HEK293 (cell line): Measurements from ENCODE around the gene SNTG2.

Experiments
- CTCF ChIA-PET: fragments of 350-600 bp; formaldehyde crosslinking; extraction: SDS; loops from one replicate; lab custom pipeline; 2021; ENCODE audit warnings: antibody characterized with exemption; lab: Yijun Ruan, JAX
- POLR2A ChIA-PET: fragments of 300-600 bp; formaldehyde crosslinking; extraction: SDS; loops from one replicate; lab custom pipeline; 2020; ENCODE audit warnings: antibody characterized with exemption, inconsistent platforms; lab: Yijun Ruan, JAX
- H3K27ac ChIP-seq: fragments of 200-500 bp; sonication (Bioruptor generic); 2 replicates; pipeline ENCODE4 v1.5.1; 2014; ENCODE audit warnings: low read depth, low read length, control low read depth, inconsistent platforms; ENCODE audit errors: extremely low read depth
- H3K36me3 ChIP-seq, 2 experiments: fragments of 200-500 bp in 1 of 2; sonication (Bioruptor generic) in 1 of 2; 1 replicate in 1 of 2; 2 replicates in 1 of 2; pipeline ENCODE4 v1.5.1; 2014 to 2017; ENCODE audit warnings: inconsistent platforms in 2 of 2, low read length in 2 of 2; ENCODE audit not compliant: control insufficient read depth in 2 of 2, insufficient read depth in 1 of 2
- H3K4me1 ChIP-seq: fragments of 200-500 bp; sonication (Bioruptor generic); 2 replicates; pipeline ENCODE4 v1.5.1; 2014; ENCODE audit warnings: mild to moderate bottlenecking, low read length, inconsistent platforms; ENCODE audit not compliant: control insufficient read depth, insufficient read depth
- H3K4me3 ChIP-seq: 2 replicates; pipeline ENCODE4 v1.5.1; 2011; ENCODE audit warnings: low read depth, mild to moderate bottlenecking, control low read depth, low read length, moderate library complexity
- H3K9me3 ChIP-seq: fragments of 200-500 bp; sonication (Bioruptor generic); 2 replicates; pipeline ENCODE4 v1.5.1; 2014; ENCODE audit warnings: low read depth, low read length, inconsistent platforms; ENCODE audit not compliant: control insufficient read depth, insufficient read depth
- EGR2 ChIP-seq: fragments of 450-650 bp; formaldehyde crosslinking; IDR thresholded peaks from 2 replicates; pipeline ENCODE4 v1.5.1; 2016; ENCODE audit warnings: low read depth, missing biosample characterization, missing genetic modification characterization
- KLF8 ChIP-seq: fragments of 450-650 bp; formaldehyde crosslinking; IDR thresholded peaks from 2 replicates; pipeline ENCODE4 v1.5.1; 2016; ENCODE audit warnings: missing biosample characterization, missing genetic modification characterization
- SP3 ChIP-seq: fragments of 450-650 bp; formaldehyde crosslinking; IDR thresholded peaks from 2 replicates; pipeline ENCODE4 v1.5.1; 2016; ENCODE audit warnings: missing biosample characterization, missing genetic modification characterization
- WT1 ChIP-seq: fragments of 450-650 bp; formaldehyde crosslinking; IDR thresholded peaks from 2 replicates; pipeline ENCODE4 v1.5.1; 2016; ENCODE audit warnings: missing biosample characterization, missing genetic modification characterization
- ZBTB8A ChIP-seq: fragments of 450-650 bp; formaldehyde crosslinking; IDR thresholded peaks from 2 replicates; pipeline ENCODE4 v1.5.1; 2016; ENCODE audit warnings: missing biosample characterization, missing genetic modification characterization
- ZNF114 ChIP-seq: fragments of 450-650 bp; formaldehyde crosslinking; IDR thresholded peaks from 2 replicates; pipeline ENCODE4 v1.5.0; 2017; ENCODE audit warnings: missing biosample characterization, missing genetic modification characterization
- ZNF155 ChIP-seq: fragments of 450-650 bp; formaldehyde crosslinking; IDR thresholded peaks from 2 replicates; pipeline ENCODE4 v1.5.1; 2016; ENCODE audit warnings: missing biosample characterization, missing genetic modification characterization
- ZNF202 ChIP-seq: fragments of 450-650 bp; formaldehyde crosslinking; IDR thresholded peaks from 2 replicates; pipeline ENCODE4 v1.5.1; 2016; ENCODE audit warnings: missing biosample characterization, missing genetic modification characterization, borderline replicate concordance
- ZNF239 ChIP-seq: fragments of 450-650 bp; formaldehyde crosslinking; IDR thresholded peaks from 2 replicates; pipeline ENCODE4 v1.5.1; 2016; ENCODE audit warnings: missing biosample characterization, missing genetic modification characterization
- ZNF248 ChIP-seq: fragments of 450-650 bp; formaldehyde crosslinking; IDR thresholded peaks from 2 replicates; pipeline ENCODE4 v1.5.1; 2017; ENCODE audit warnings: missing biosample characterization, missing genetic modification characterization
- ZNF311 ChIP-seq: fragments of 450-650 bp; formaldehyde crosslinking; IDR thresholded peaks from 2 replicates; pipeline ENCODE4 v1.5.1; 2017; ENCODE audit warnings: missing biosample characterization, missing genetic modification characterization, borderline replicate concordance
- ZNF350 ChIP-seq: fragments of 450-650 bp; formaldehyde crosslinking; IDR thresholded peaks from 2 replicates; pipeline ENCODE4 v1.5.0; 2017; ENCODE audit warnings: missing biosample characterization, mild to moderate bottlenecking, missing genetic modification characterization
- ZNF391 ChIP-seq: fragments of 450-650 bp; formaldehyde crosslinking; IDR thresholded peaks from 2 replicates; pipeline ENCODE4 v1.5.1; 2016; ENCODE audit warnings: low read depth, missing biosample characterization, missing genetic modification characterization, borderline replicate concordance
- ZNF433 ChIP-seq: fragments of 450-650 bp; formaldehyde crosslinking; IDR thresholded peaks from 2 replicates; pipeline ENCODE4 v1.5.1; 2016; ENCODE audit warnings: missing biosample characterization, missing genetic modification characterization, low read depth
- ZNF48 ChIP-seq: fragments of 450-650 bp; formaldehyde crosslinking; IDR thresholded peaks from 2 replicates; pipeline ENCODE4 v1.5.1; 2016; ENCODE audit warnings: missing biosample characterization, missing genetic modification characterization
- ZNF521 ChIP-seq: fragments of 450-650 bp; formaldehyde crosslinking; IDR thresholded peaks from 2 replicates; pipeline ENCODE4 v1.5.1; 2017; ENCODE audit warnings: missing biosample characterization, mild to moderate bottlenecking, missing genetic modification characterization
- ZNF707 ChIP-seq: fragments of 450-650 bp; formaldehyde crosslinking; IDR thresholded peaks from 2 replicates; pipeline ENCODE4 v1.5.1; 2016; ENCODE audit warnings: missing biosample characterization, missing genetic modification characterization
- ZNF768 ChIP-seq: fragments of 450-650 bp; formaldehyde crosslinking; IDR thresholded peaks from 2 replicates; pipeline ENCODE4 v1.5.1; 2018; ENCODE audit warnings: missing biosample characterization, mild to moderate bottlenecking, missing genetic modification characterization
- ZNF776 ChIP-seq: fragments of 450-650 bp; formaldehyde crosslinking; IDR thresholded peaks from 2 replicates; pipeline ENCODE4 v1.5.0; 2017; ENCODE audit warnings: missing biosample characterization, missing genetic modification characterization, borderline replicate concordance
- TF ChIP-seq, protein P1 (sequence below): fragments of 450-650 bp; formaldehyde crosslinking; IDR thresholded peaks from 2 replicates; pipeline ENCODE4 v1.5.1; 2016; ENCODE audit warnings: missing biosample characterization, missing genetic modification characterization
- TF ChIP-seq, protein P2 (sequence below): fragments of 450-650 bp; formaldehyde crosslinking; IDR thresholded peaks from 2 replicates; pipeline ENCODE4 v1.5.1; 2017; ENCODE audit warnings: missing biosample characterization, missing genetic modification characterization
- TF ChIP-seq, protein P3 (sequence below): fragments of 450-650 bp; formaldehyde crosslinking; IDR thresholded peaks from 2 replicates; pipeline ENCODE4 v1.5.1; 2017; ENCODE audit warnings: missing biosample characterization, missing genetic modification characterization

SNTG2 gene

DNA sequence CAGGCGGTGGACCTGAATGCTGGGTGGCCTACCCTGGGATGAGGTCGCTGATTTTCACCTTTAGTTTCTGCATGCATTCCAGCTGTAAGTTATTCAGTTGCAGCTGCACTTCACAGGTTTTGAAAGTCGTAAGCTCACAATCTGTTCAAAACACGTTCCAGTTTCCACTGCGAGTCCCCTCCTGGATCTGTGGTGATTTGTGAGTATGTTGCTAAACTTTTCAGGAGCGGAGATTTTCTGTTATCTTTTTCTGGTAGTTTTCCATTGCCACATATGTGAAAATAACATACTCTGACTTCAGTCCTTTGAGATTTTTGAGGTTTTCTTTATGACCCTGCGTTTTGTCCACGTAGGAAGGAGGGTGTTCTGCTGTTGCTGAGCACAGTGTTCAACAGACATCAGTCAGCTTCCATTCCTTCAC lies 102.1 kb downstream of the SNTG2 start:
- H3K4me3 ChIP-seq: no peak overlapping the region
- no peak overlapping the region for H3K27ac ChIP-seq
- TF ChIP-seq ZNF776 (tag by site-specific recombination) (no peak), ZNF521 (no peak), ZNF155 (no peak), ZNF768 (tag by site-specific recombination) (no peak), ZNF239 (tag by site-specific recombination) (no peak), WT1 (tag by site-specific recombination) (no peak), ZNF48 (tag by site-specific recombination) (no peak), EGR2 (no peak), SP3 (no peak), ZBTB8A (tag by site-specific recombination) (no peak), KLF8 (tag by site-specific recombination) (no peak), ZNF433 (no peak), ZNF114 (tag by site-specific recombination) (no peak)
- TF ChIP-seq, protein P1, sequence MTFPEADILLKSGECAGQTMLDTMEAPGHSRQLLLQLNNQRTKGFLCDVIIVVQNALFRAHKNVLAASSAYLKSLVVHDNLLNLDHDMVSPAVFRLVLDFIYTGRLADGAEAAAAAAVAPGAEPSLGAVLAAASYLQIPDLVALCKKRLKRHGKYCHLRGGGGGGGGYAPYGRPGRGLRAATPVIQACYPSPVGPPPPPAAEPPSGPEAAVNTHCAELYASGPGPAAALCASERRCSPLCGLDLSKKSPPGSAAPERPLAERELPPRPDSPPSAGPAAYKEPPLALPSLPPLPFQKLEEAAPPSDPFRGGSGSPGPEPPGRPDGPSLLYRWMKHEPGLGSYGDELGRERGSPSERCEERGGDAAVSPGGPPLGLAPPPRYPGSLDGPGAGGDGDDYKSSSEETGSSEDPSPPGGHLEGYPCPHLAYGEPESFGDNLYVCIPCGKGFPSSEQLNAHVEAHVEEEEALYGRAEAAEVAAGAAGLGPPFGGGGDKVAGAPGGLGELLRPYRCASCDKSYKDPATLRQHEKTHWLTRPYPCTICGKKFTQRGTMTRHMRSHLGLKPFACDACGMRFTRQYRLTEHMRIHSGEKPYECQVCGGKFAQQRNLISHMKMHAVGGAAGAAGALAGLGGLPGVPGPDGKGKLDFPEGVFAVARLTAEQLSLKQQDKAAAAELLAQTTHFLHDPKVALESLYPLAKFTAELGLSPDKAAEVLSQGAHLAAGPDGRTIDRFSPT (tag by site-specific recombination): no peak
- TF ChIP-seq, protein P2, sequence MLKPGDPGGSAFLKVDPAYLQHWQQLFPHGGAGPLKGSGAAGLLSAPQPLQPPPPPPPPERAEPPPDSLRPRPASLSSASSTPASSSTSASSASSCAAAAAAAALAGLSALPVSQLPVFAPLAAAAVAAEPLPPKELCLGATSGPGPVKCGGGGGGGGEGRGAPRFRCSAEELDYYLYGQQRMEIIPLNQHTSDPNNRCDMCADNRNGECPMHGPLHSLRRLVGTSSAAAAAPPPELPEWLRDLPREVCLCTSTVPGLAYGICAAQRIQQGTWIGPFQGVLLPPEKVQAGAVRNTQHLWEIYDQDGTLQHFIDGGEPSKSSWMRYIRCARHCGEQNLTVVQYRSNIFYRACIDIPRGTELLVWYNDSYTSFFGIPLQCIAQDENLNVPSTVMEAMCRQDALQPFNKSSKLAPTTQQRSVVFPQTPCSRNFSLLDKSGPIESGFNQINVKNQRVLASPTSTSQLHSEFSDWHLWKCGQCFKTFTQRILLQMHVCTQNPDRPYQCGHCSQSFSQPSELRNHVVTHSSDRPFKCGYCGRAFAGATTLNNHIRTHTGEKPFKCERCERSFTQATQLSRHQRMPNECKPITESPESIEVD (tag by site-specific recombination): no peak
- H3K4me1 ChIP-seq: no peaks in the 10 kb centered on the region
- CTCF ChIA-PET: interaction anchor here (0.7 kb wide), 1 partner anchor 17 kb away, joined by 3 read pairs; no protein-coding TSS in a partner anchor
- no peaks in the 10 kb centered on the region for H3K9me3 ChIP-seq
- POLR2A ChIA-PET: no interaction called here
- H3K36me3 ChIP-seq: no peaks in the 10 kb centered on the region

DNA sequence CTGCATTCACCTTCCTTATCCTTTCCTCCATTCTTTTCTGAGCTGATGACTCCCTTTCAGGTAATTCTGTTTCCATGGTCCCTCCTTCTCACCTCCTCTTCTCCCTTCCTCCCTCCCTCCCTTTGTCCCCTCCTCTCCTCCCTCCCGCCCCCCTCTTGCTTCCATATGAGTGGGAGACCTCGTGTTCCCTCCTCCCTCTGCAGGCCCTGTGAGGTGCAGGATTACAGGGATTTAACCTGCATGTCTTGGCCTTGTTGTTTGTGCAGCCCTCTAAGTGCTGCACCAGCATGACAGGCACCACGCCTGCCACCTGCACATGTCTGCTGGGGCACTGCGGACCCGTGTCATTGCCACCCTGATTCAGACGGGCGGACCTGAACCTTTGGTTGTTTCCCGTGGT lies 103.1 kb downstream of the SNTG2 start:
- ChIA-PET CTCF (no interaction called here), POLR2A (no interaction called here)
- H3K9me3 ChIP-seq: no peaks in the 10 kb centered on the region
- H3K4me3 ChIP-seq: no peak overlapping the region
- H3K4me1 ChIP-seq: no peaks in the 10 kb centered on the region
- TF ChIP-seq ZNF350: no peak
- TF ChIP-seq, protein P3, sequence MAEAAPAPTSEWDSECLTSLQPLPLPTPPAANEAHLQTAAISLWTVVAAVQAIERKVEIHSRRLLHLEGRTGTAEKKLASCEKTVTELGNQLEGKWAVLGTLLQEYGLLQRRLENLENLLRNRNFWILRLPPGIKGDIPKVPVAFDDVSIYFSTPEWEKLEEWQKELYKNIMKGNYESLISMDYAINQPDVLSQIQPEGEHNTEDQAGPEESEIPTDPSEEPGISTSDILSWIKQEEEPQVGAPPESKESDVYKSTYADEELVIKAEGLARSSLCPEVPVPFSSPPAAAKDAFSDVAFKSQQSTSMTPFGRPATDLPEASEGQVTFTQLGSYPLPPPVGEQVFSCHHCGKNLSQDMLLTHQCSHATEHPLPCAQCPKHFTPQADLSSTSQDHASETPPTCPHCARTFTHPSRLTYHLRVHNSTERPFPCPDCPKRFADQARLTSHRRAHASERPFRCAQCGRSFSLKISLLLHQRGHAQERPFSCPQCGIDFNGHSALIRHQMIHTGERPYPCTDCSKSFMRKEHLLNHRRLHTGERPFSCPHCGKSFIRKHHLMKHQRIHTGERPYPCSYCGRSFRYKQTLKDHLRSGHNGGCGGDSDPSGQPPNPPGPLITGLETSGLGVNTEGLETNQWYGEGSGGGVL (tag by site-specific recombination): no peak
- TF ChIP-seq ZNF311 (tag by site-specific recombination): no peak
- TF ChIP-seq ZNF202 (tag by site-specific recombination): no peak
- TF ChIP-seq ZNF248 (tag by site-specific recombination): no peak
- no peak for TF ChIP-seq ZNF391
- no peak for TF ChIP-seq ZNF707
- H3K36me3 ChIP-seq: no peaks in the 10 kb centered on the region
- H3K27ac ChIP-seq: no peak overlapping the region
